BJ (cell line): ENCODE results near the gene ZPR1. TPM values are rescaled to one million over a fixed set of nuclear protein-coding genes. Genes with fewer than 3 reads are reported as not detected.

ENCODE experiments used
- CTCF ChIA-PET: fragments of 350-600 bp; formaldehyde crosslinking; extraction: SDS; loops from one replicate; lab custom pipeline; 2021; ENCODE audit warnings: antibody characterized with exemption, inconsistent platforms; lab: Yijun Ruan, JAX
- POLR2A ChIA-PET: fragments of 300-600 bp; sonication (Branson Sonifier 250); formaldehyde crosslinking; extraction: SDS; loops from one replicate; lab custom pipeline; 2021; ENCODE audit warnings: antibody characterized with exemption; lab: Charles Lee
- DNase-seq: peaks from one replicate; pipeline ENCODE4 v3.0.0-alpha.2; 2011; ENCODE audit warnings: low read depth
- H3K27me3 ChIP-seq: 2 replicates; pipeline ENCODE4 v1.6.0; 2011; ENCODE audit warnings: low read length; ENCODE audit not compliant: control insufficient read depth, insufficient read depth
- H3K36me3 ChIP-seq: 2 replicates; pipeline ENCODE4 v1.5.1; 2011; ENCODE audit warnings: low read length; ENCODE audit not compliant: control insufficient read depth, insufficient read depth
- H3K4me3 ChIP-seq: 2 replicates; pipeline ENCODE4 v1.5.1; 2011; ENCODE audit warnings: low read depth, mild to moderate bottlenecking, control low read depth, low read length
- CTCF ChIP-seq: IDR thresholded peaks from 2 replicates; pipeline ENCODE4 v1.5.1; 2011; ENCODE audit warnings: low read depth, mild to moderate bottlenecking, control low read depth, inconsistent platforms, low read length, moderate library complexity; ENCODE audit not compliant: insufficient read depth
- polyA plus RNA-seq: library from polyadenylated mRNA; depleted of rRNA; stranded (reverse); fragments of >200 nt; gene quantifications from 2 replicates; pipeline ENCODE4 v1.2.3, GENCODE V29; 2011

Gene ZPR1
- polyA plus RNA-seq, 1 experiment, result 51.0 TPM

DNA sequence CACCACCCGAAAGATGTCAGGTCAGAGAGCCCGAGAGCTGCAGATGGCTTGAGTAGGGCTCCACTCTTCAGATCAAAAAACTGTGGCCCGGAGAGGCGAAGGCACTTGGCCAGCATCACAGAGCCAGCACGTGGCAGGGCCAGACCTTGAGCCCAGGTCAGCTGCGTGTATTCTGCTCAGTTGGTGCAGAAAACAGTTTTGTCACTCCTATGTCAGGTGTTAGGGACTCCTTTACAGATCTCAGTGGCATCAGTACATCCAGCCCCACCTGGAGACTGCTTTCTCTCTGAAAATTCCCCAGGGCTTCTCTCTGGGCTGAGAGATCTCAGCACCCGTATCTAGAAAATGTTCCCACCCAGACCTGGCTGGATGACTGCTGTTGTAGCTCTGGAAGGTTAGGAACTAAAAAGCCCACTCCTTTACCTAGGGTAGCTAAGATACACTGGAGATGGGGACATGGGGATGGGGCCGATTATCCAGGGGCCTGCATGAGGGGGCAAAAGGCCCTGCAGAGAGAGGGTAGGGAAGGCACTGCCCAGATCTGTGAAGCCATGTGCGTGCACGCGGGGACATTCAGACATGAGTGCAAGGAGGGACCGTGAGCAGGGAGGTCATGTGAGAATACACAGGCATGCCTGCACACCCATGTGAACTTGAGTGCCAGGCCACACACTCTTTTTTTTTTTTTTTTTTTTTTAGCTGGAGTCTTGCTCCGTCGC, 46.2 kb upstream of the ZPR1 start:
- Histone ChIP-seq H3K36me3 (no peaks in the 10 kb centered on the region), H3K27me3 (no peaks in the 10 kb centered on the region), H3K4me3 (no peak overlapping the region)
- no peak for TF ChIP-seq CTCF
- ChIA-PET POLR2A (no interaction called here), CTCF (interaction anchor here (1.1 kb wide), 1 partner anchor 43 kb away, joined by 5 read pairs; the partner anchor contains the start of gene APOA5)
- no peak for DNase-seq

DNA sequence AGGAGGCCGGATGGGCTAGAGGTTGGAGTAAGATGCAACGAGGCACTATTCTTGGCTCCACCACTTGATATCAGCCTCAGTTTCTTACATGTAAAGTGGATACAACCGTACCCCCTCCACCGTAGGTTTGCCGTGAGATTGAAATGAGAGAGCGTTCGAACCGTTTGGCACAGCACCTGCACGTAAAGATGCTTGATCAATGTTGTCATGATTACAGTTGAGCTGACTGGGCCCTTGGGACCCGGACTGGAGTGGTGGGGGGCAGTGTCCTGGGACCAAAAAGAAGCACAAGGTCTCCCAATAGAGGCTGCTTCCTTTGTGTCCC, 45.6 kb upstream of the ZPR1 start:
- H3K36me3 ChIP-seq, result no peaks in the 10 kb centered on the region
- TF ChIP-seq CTCF, result no peak
- H3K27me3 ChIP-seq, result no peaks in the 10 kb centered on the region
- DNase-seq, result no peak
- POLR2A ChIA-PET, result no interaction called here
- CTCF ChIA-PET, result interaction anchor here (1.1 kb wide), 1 partner anchor 42 kb away, joined by 5 read pairs; the partner anchor contains the start of gene APOA5
- no peak overlapping the region for H3K4me3 ChIP-seq

GRCh38 chr11:116832350-116833290, 44.8 kb upstream of the ZPR1 start:
- Histone ChIP-seq H3K4me3 (no peak overlapping the region), H3K36me3 (no peaks in the 10 kb centered on the region), H3K27me3 (no peaks in the 10 kb centered on the region)
- DNase-seq, result no peak
- CTCF ChIA-PET, result no interaction called here
- TF ChIP-seq CTCF, result no peak
- POLR2A ChIA-PET, result no interaction called here

DNA sequence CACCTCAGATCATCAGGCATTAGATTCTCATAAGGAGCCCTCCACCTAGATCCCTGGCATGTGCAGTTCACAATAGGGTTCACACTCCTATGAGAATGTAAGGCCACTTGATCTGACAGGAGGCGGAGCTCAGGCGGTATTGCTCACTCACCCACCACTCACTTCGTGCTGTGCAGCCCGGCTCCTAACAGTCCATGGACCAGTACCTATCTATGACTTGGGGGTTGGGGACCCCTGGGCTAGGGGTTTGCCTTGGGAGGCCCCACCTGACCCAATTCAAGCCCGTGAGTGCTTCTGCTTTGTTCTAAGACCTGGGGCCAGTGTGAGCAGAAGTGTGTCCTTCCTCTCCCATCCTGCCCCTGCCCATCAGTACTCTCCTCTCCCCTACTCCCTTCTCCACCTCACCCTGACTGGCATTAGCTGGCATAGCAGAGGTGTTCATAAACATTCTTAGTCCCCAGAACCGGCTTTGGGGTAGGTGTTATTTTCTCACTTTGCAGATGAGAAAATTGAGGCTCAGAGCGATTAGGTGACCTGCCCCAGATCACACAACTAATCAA, 44.0 kb upstream of the ZPR1 start:
- ChIA-PET CTCF (no interaction called here), POLR2A (no interaction called here)
- no peak overlapping the region for H3K4me3 ChIP-seq
- H3K36me3 ChIP-seq, result no peaks in the 10 kb centered on the region
- no peaks in the 10 kb centered on the region; the same call in 1 of the 2 replicates for H3K27me3 ChIP-seq
- TF ChIP-seq CTCF, result no peak
- DNase-seq, result no peak
